ENCODE data around the gene SH2B2.
"Not testable (repeated sequence)": the region's sequence is repeated elsewhere in the genome, so short reads cannot be mapped to it uniquely, and the experiment has no call there.

The SH2B2 gene

DNA sequence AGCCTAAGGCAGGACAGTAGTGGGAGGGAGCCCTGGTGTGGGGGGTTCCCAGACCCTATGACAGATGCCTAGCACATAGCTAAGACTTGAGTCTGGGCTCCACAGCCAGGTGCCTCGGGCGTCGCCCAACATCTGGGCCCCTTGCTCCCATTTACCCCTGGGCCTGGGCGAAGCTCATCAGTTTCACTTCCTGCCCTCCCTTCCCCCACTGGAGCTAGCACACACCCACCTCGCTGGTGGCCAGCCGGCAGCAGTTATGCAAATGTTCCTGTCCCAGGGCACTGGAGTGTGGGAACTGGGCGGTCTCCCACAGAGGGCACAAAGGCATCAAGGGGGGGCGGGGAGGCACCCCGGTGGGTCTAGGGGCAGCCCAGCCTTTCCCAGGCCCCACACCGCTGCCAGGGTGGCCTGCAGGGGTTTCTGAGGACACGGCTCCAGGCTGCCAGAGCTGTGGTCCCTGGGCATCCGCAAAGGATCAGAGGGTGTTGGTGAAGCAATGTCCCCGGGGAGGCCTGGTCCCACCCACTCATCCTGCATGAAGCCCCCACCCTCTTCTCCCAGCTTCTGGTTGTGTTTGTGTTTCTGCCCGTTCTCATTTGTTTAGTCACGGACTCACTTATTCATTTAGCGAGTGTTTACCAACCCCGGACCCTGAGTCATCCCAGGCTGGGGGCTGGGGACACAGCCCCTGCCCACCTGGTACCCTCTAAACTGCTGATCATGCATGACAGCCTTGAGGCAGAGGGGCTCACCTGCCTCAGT is 20.4 kb downstream of the SH2B2 start:
- peak in 1 of 4 experiments; percentile 15 for DNase-seq

GRCh38 chr7:102310414-102310815 is 23.7 kb downstream of the SH2B2 start:
- DNase-seq: no peak

DNA sequence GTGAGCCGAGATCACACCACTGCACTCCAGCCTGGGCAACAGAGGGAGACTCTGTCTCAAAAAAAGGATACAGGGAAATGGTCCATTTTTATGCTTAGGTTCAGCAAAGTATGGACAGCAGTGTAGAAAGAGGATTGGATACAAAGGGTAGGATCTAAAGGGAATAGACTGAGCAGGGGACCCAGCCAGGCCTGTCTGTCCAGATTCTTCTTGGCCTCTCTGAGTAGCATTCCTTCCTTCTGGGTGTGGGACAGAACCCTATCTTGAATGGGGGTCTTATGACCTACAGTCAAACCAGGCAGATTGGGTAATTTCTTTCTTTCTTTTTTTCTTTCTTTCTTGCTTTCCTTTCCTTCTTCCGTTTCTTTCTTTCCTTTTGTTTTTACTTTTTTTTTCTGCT is 25.6 kb downstream of the SH2B2 start:
- DNase-seq: no peak

GRCh38 chr7:102313997-102314780 is 27.5 kb downstream of the SH2B2 start:
- DNase-seq: no peak

DNA sequence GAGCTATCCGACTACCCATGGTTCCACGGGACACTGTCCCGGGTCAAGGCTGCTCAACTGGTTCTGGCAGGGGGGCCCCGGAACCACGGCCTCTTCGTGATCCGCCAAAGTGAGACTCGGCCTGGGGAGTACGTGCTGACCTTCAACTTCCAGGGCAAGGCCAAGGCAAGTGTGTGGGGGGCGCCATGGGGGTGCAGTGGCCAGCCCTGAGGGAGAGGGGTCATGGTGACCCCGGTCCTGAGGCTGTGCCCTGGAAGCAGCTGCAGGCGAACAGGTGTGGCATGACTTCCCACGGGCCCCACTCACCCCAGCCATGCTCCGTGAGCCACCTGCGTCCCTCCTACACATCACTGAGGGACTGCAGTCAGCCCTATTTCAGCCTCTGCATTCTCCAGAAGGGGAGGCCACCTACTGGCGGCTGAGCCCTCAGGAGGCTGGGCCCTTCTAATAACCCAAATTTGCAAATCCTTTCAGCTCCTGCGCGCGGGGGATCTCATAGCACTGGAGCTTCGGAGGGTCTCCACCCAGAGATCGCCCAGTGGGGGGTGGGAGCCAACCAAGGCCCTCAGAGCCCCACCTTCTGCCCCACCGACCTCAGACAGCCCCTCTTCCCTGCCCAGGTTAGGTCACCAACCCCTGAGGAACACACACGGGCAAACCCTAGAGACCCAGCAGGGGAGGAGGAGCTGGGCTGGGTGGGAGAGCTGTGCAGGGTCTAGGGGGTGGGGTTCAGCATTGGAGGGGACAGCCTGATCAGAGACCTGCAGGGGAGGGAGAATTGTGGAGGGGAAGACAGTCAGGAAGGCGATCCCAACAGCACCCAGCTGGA is 30.8 kb downstream of the SH2B2 start:
- DNase-seq: no peak

- DNase-seq: no peak
Observed at GRCh38 chr7:102318482-102318971, 31.9 kb downstream of the SH2B2 start.

GRCh38 chr7:102319671-102320070 is 33.0 kb downstream of the SH2B2 start:
- no peak for DNase-seq

DNA sequence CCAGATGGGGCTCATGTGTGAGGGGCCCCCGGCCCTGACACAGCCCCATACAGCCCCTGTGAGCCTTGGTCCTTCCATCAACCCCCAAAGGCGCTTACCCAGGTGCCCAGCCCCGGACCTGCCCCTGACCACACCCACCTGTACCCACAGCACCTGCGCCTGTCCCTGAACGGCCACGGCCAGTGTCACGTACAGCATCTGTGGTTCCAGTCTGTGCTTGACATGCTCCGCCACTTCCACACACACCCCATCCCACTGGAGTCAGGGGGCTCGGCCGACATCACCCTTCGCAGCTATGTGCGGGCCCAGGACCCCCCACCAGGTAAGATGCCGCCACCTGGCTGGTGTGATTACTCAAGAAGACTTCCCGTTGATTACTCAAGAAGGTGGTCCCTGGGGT is 33.5 kb downstream of the SH2B2 start:
- no peak for DNase-seq

- DNase-seq: no peak
Observed at GRCh38 chr7:102320601-102321350, 34.1 kb downstream of the SH2B2 start.

DNA sequence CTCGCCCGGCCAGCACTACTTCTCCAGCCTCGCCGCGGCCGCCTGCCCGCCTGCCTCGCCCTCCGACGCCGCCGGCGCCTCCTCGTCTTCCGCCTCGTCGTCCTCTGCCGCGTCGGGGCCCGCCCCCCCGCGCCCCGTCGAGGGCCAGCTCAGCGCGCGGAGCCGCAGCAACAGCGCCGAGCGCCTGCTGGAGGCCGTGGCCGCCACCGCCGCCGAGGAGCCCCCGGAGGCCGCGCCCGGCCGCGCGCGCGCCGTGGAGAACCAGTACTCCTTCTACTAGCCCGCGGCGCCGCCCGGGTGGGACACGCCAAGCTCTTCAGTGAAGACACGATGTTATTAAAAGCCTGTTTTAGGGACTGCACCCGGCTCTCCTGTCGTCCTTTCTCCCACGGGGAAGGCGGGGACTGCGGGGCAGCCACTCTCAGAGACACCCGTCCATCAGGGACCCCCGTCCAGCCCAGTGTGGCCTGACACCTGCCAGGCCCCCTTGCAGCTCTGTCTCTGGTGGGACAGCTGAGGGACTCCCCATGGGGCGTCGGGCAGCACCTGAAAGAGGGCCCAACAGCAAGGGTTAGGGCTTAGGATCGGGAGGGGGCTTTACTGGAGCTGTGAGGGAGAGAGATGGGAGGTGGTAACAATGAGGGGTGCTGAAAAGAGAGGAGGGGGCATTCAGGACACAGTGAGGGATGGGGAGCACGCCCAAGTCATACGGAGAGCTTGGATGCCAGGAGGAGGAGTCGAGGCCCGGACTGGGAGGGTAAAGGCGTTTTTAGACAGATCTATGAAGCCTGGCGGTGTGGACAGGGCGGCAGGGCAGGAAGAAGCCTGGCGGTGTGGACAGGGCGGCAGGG is 34.9 kb downstream of the SH2B2 start:
- DNase-seq: no peak

DNA sequence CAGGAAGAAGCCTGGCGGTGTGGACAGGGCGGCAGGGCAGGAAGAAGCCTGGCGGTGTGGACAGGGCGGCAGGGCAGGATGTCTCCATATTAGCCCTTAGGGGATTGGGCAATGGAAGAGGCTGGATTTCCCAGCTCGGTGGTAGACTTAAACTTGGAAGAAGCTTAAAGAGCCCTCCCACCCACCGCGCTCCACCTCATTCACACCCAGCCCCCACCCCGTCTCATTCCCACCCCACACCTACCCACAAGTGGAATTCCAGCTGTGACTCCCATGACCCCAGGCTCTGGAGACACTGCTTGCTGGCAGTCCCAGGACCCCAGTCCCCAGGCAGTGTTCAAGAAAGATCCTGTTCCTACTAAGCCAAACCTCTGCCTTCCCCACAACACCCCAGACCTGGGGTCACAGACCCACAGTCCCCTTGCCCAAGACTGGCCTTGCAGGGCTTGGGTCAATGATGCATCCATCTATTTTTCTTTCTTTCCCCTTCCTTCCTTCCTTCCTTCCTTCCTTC is 35.6 kb downstream of the SH2B2 start:
- no peak for DNase-seq

- DNase-seq: no peak
Observed at GRCh38 chr7:102323914-102324195, 37.2 kb downstream of the SH2B2 start.

- not testable (repeated sequence) for DNase-seq
Observed at GRCh38 chr7:102325106-102325505, 38.4 kb downstream of the SH2B2 start.

GRCh38 chr7:102326157-102326889 is 39.7 kb downstream of the SH2B2 start:
- no peak for DNase-seq

- not testable (repeated sequence) for DNase-seq
Observed at GRCh38 chr7:102327183-102327582, 40.5 kb downstream of the SH2B2 start.

- DNase-seq: not testable (repeated sequence)
Observed at GRCh38 chr7:102328863-102329262, 42.2 kb downstream of the SH2B2 start.

DNA sequence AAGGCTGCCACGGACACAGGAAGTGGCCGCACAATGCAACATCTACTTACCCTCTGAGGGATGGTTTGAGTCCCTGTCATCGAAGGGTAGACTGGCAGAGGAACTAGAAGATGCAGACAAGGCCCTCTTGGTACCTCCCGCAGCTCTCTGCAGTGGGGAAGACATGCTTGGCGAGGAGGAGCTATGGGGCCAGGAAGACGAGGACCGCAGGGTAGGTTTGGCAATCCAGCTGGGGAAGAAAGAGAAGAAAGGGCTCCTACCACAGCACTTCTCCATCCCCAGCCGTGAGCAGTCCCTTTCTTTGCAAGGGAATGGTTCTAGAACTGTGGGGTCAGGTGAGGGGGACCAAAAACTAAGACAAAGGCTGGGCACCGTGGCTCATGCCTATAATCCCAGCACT is 42.7 kb downstream of the SH2B2 start:
- DNase-seq: not testable (repeated sequence)

DNA sequence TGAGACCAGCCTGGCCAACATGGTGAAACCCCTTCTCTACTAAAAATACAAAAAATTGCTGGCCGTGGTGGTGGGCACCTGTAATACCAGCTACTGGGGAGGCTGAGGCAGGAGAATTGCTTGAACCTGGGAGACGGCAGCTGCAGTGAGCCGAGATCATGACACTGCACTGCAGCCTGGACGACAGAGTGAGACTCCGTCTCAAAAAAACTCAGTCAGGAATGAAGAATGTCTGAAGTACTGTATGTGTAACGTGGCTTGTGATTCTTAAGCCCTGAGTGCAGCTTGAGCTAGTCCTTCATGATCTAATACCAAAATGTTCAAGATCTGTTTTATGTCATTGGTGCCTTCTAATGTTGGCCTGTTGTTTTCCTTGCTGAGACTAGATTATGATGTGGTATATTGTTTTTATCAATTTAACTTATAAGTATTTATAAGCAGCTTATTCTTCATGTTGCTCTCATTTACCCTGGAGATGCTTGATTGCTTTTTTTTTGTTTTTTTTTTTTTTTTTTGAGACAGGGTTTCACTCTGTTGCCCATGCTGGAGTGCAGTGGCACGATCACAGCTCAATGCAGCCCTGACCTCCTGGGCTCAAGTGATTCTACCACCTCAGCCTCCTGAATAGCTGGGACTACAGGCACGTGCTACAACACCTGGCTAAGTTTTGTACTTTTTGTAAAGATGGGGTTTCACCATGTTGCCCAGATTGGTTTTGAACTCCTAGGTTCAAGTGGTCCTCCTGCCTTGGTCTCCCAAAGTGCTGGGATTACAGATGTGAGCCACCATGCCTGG is 44.2 kb downstream of the SH2B2 start:
- DNase-seq: not testable (repeated sequence)

DNA sequence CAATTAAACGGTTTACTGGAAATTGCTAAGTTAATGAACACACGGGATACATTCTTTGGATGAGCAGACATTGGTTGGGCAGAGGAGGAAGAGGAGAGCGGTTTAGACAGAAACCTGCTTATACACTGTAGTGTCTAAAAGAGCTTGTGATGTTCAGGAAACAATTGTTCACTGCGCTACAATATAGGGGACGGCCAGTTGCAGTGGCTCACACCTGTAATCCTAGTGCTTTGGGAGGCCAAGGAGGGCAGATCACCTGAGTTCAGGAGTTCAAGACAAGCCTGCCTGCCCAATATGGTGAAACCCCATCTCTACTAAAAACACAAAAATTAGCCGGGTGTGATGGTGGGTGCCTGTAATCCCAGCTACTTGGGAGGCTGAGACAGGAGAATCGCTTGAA is 48.9 kb downstream of the SH2B2 start:
- DNase-seq: not testable (repeated sequence)

- not testable (repeated sequence) for DNase-seq
Observed at GRCh38 chr7:102337002-102337401, 50.3 kb downstream of the SH2B2 start.
